ENCODE measurements around the gene MUSK.
"Not testable (repeated sequence)": the region's sequence is repeated elsewhere in the genome, so short reads cannot be mapped to it uniquely, and the experiment has no call there.

MUSK gene

DNA sequence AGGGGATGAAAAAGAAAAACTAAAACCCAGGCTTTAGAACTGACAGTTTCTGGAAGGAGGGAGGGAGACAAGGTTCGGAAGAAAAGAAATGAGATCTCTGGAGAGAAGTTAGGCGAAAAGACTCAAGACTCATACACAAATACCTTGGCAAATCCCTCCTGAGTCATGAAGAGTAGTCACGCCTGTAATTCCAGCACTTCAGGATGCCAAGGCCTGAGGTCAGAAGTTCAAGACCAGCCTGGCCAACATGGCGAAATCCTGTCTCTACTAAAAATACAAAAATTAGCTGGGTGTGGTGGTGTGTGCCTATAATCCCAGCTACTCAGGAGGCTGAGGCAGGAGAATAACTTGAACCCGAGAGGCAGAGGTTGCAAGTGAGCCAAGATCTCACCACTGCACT is 27.3 kb downstream of the MUSK start:
- DNase-seq (ENCODE audit: low spot score): not testable (repeated sequence)

DNA sequence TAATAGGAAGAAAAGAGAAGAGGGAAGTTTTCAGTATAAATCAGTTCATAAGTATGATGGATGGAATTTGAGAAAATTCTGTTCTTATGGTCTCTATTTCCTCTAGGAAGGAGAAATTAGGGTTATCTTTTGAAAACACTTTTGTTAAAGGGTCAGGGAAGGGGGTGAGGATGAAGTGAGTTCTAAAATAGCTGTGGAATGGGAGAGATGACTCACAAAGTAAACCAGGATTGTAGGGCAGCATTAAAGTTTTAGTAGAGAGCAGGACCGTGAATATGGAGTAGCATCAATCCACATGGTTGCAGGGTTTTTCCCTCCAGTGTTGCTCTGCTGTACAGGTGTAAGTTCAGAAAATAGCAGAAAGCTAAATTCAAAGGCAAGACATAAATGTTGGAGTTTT is 32.4 kb downstream of the MUSK start:
- DNase-seq (ENCODE audit: low spot score): no peak

DNA sequence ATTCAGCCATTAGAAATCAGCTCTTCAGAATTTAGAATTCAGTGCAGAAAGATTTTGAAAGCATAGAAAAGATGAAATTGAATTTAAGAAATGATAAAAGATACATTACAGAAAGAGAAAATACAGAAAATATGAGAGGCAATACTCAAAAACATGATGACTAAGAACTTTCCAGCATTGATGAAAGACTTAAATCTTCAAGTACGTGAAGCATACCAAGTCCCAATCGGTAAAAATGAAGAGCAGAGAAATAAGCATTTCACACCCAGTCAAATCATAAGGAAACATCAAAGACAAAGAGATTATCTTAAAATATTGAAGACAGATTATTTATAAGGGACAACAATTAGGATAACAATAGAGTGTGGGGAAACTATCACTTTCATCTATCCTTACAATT is 35.1 kb downstream of the MUSK start:
- DNase-seq (ENCODE audit: low spot score): no peak

DNA sequence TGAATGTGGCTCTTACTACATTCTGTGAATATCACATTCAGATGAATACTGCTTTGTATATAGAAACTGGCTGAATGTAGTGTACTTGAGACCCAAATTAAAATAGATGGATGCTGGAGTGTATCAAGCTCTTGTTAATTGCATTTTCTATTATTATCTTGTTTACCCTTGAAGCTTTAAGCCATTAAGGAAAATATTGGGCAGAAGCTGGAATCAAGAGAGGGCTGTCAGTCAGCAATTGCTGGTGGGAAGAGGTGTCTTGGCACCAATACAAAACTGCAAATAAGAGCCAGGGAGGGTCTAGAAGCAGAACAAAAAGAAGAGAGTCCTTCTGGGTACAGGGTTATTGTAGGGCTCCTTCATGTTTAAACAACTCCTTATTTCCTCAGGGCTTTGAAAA is 38.8 kb downstream of the MUSK start:
- no peak for DNase-seq (ENCODE audit: low spot score)

DNA sequence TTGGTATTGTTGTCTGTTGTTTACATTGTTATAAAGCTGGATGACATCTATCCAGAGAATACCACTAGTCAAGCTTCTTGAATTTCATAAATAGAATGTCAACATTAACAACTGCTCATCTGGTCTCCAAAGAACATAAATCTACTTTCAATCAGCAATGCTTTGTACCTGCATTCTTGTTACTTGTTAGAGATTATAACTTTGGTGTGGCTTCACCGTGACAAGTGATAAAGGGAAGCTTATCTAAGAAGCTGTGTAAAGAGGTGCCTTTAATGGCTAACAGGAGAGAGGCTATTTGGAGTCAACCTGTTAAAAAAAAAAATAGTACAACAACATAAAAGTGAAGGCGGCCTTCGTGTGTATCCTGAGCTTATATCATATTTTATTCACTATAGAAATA is 41.8 kb downstream of the MUSK start:
- DNase-seq (ENCODE audit: low spot score): no peak

DNA sequence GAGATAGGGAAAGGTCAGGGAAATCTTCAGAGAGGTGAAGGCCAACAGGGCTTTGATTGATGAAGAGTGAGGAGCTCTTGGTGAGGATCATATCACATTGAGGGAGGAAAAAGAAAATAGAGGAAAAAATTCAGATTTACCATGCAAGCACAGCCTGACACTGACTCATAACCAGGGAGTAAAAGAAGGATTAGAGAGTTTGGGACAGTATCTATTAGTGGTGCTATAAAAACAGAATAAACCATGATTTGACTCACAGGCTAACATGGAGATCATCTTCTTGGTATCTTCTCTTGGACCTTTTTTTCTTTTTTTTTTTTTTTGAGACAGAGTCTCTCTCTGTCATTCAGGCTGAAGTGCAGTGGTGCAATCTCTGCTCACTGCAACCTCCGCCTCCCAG is 44.4 kb downstream of the MUSK start:
- DNase-seq (ENCODE audit: low spot score): no peak

DNA sequence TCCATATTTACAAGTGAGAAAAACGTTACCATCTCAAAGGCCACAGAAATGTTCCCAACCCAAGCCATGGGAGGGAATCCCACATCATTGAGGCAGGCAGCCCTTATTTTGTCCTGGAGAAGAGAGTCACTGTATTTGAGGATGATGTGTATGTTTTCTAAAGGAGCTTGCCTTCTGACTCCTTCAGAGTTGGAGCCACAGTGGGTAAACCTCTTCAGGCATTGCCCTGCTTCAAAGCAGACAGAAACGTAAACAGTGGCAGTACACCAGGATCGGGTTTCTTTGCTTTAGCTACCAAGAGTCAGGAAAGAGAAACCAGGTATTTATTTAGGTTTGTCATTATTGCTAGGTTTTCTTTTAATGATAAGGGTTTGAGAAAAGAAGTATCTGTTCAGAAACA is 45.7 kb downstream of the MUSK start:
- DNase-seq (ENCODE audit: low spot score): no peak

DNA sequence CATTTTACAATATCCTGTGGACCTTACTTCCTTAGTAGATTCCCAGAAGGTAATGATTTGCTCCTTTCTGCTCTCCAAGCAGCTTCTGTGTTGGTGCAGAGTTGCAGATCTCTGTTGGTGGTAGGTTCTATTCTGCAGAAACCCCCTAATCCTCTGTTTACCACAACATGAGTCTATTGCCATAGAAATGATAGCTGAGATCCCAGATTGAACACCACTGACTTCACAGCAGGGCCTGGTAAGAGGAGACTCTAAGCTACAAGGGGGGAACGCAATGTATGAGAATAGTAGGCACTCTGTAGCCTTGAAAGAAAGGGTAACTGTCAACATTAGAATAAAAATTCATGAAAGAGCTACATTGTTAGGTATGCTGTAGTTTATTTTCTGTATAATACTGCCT is 59.5 kb downstream of the MUSK start:
- DNase-seq (ENCODE audit: low spot score): no peak

DNA sequence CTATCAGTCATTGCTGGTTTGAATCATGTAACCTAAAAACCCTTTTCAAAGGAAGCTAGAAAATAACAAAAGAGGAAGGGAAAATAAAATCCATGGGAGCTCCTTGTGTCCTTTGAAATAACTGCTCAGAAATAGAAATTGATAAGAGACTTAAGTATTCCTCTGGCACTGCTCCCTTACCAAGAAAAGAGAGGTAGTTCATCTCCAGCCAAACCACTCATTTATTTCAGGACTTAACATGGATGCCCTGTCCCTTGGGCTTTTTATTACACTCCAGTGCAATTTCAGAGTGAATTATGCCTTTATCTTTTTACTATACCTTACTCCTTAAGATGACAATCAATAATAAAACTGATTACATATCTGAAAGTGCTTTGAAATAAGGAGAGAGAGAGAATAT is 61.0 kb downstream of the MUSK start:
- DNase-seq (ENCODE audit: low spot score): no peak

DNA sequence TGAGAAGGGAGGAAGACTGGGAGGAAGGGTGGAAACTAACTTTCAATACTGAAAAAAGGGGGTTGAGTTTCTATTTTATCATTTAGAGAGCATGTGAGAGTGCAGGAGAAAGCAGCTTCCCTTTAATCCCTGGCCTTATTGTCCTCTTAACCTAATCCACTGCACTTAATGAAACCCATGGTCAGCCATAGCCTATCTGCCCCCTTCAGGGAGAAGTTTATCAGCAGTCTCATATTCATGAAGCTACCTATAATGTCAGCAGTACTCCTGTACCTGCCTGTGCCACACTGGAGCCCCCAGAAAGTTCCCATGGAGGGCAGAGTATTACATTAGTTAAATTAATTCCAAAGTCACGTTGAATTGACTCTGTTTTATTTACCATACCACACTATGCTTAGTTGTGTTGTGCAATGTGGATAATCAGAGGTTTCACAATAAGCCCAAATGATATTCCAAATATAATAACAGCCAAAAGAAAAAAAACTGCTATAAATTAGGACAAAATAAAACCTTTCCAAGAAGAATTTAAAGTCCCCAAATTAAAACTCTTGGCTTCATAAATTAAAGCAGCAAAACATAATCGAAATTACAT is 62.9 kb downstream of the MUSK start:
- DNase-seq (ENCODE audit: low spot score): no peak

DNA sequence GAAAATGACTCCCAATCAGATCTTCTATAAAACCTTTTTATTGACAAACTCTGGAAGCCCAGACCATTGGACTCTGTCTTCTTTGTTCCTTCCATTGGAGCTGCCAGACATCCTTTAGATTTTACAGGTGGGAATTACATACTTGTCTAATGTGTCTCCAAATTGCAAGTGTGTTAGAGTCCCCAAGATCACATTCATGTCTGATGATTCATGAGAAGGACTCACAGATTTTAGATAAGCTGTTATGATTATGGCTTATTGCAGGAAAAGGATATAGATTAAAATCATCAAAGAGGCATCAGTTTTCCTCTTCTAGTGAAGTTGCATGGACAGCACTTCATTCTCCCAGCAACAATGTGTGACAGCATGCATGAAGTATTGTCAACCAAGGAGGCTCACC is 70.4 kb downstream of the MUSK start:
- no peak for DNase-seq (ENCODE audit: low spot score)

DNA sequence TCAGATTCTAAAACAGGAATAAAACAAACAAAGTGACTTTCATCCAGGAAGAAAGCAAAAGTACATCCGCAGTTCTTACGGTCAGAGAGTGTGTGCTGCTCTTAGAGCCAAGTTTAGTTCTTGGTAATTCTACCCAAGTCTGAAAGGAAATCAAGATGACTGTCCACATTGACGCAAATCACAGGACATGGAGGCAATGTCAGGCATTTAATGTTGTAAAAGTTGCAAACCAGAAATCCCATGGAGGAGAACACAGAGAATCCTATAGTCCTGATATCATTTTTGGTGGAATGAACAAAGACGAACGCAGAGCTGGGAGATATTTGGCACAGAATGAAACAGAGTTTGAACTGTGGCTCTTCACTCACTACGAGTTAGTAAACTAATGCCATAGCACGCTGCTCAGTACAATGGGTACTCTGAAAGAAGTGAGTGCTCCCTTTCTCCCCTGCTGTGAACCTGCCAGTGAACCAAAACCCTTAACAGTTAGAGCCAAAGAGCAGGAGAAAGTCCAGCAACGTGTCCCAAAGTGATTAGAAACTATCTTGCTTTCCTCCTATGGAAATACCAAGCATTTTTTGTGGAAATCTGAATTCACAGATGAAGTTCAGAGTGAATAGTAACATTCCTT is 74.3 kb downstream of the MUSK start:
- DNase-seq (ENCODE audit: low spot score): peak; percentile 28

DNA sequence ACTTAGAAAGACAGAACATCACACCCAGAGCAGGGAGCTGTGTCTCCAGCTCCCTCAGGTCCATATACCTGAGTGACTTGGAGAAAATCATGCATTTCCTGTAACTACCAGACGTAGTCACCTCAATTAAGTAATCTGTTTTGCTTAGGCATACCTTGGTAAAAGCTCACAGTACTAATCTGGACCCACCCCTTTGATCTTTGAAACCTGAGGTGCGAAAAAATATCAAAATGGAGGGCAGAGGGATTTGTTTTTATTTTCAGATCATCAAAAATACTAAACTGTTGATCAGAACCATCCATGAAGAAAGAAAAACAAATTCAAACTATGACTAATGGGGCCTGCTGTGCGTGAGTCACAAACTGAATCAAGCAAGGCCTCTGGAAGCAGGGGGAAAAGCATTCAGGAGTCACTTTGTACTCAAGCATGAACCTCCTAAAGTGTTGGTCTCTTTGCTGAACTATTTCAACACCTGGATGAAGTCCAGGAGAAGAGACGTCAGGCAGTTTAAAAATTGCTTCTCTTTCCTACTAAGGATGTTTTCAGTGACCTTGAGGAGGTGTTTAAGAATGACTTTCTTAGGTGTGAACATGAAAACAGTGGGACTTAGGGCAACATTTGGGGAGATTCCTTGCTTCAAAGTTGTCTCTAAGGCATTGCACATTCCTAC is 76.3 kb downstream of the MUSK start:
- DNase-seq (ENCODE audit: low spot score): peak; percentile 47

DNA sequence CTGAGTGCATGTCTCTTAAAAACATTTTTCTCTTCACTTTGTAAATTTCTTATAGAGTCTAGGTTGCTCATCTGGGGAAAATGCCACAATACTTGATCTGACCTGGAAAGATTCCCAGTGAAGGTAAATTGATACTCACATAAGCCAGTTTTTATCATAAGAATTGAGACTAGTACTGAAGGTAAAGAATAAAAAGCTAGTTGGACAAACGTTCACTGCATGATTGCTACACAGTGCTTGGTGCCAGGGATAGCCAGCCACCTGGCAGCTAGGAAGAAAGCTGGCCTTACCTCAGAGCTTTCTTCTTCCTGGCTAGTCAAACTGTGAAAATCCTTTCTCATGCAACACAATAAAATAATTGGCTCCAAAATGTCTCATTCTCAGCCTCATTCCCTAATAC is 77.1 kb downstream of the MUSK start:
- no peak for DNase-seq (ENCODE audit: low spot score)

DNA sequence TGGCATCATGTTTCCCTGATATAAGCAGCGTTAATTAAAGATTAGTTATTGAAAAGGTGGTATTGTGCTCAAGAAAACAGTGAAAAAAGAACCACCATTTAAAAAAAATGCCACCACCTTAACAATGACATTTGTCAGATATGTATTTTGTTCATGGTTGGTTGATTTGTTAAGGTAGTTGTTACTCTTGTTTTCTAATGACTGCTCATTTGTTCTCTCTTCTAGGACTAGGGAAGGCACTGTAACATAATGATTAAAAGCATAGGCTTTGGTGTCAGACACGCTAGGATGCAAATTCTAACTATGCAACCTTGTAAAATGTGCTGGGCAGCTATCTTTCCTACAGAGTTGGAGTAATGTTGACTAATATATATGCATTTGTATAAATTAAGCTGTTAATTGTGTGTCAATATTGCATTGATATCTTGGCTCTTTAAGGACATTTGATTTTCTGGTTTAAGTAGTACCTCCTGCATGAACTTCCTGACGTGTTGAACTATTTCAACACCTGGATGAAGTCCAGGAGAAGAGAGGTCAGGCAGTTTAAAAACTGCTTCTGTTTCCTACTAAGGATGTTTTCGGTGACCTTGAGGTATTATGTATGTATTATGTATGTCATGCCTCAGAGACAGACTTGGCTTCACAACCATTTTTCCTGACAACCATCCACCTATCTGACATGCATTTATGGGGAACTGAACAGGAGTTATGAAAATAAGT is 77.8 kb downstream of the MUSK start:
- DNase-seq (ENCODE audit: low spot score): no peak

DNA sequence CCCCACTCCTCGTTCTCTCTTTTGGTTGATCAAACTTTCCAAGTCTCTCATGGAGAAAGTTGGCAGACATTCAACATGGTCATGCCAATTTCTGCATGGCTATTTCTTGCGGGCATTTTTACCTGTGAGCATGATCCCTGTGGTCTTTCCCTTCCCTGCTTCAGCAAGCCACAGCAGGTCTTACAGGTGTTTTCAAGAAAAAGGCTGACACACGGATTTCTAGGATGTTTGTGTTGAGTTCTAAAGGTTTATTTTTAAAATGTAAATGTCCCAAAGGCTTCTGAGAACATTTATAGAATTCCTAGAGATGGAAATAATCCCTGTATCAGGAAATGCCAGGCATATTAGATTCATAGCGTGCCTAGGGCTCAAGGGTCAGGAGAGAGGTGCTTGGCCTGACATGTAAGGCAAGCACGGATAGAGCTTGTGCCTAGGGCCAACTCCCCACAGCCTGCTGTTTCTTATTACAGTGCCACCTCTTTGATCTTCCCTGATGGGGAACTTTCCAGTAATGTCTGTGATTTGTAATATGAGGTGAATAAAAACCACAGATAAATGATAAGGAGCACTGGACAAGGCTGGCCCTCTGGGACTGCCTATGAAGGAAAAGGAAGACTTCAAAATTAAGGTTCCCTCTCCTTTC is 79.8 kb downstream of the MUSK start:
- no peak for DNase-seq (ENCODE audit: low spot score)

DNA sequence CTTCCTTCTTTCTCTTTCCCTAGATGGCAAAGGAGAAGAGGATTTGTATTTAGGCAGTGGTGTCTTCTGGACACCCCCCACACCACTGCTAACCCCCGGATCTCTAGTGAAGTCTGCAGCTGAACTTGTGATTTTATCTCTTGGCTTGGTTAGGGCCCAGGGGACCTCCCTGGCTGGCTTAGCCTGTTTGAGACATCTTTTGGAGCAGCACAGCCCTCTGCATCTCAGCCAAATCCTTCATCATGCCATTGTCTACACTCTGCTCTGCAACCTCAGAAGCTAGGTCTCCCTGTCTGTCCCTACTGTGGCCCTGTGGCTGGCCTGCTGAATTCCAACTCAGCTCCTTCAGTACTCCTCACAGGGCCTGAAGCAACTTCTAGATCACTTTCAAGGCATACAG is 81.7 kb downstream of the MUSK start:
- no peak for DNase-seq (ENCODE audit: low spot score)

DNA sequence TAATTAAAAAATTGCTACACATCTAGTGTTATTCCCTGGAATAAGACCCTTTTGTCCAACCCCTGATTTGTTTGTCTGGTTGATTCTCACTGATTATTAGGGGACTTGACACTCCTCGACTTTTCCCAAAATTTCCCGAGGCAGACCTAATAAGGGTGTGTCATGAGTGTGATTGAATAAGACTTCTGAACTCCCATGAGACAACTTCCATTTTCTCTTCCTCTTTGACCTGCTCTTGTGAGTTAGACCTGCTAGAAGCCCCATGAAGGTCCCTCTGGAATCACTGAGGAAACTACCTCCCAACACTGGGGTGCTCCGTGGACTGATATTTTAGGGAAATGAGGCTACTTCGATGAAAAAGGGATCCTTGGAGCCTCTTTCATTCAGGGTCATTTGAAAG is 83.4 kb downstream of the MUSK start:
- no peak for DNase-seq (ENCODE audit: low spot score)

DNA sequence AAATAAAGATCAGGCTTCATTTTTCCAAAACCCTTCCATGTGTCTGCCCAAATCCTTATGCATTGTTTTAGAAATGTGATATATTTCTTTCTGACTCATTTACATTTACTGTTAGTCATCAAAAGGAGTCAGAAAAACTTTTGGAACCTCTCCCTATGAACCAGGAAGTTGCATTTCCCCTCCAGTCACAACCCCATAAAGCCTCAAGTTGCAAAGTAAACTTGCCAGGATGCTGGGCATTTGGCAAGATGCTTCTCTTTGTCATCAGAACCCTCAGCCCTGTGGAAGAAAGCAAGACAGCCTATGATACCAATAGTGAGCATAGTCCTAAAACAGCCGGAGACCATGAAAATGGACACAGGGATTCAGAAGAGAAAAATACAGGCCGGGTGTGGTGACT is 84.2 kb downstream of the MUSK start:
- peak; percentile 29 for DNase-seq (ENCODE audit: low spot score)

DNA sequence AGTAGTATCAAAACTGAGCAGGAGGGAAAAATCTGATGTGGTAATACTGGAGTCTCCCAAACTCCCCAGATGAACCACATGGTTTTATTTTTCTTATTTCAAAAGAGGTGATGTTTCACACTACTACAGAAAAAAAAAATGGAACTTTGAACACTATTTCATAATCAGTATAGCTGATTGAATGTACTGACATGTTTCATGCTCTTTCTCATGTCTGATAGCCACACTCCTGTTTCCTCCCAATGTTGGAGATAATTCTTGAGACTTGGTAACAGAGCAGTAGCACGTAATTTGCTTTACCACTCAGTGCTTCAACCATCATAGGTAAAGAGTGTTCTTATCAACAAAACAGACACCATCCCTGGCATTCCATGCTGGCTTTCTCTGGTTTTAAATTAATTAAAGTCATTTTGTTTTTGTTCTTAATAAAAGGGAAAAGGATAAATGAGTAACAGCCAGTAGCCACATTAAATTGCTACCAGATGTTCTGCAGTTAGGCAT is 85.2 kb downstream of the MUSK start:
- no peak for DNase-seq (ENCODE audit: low spot score)

DNA sequence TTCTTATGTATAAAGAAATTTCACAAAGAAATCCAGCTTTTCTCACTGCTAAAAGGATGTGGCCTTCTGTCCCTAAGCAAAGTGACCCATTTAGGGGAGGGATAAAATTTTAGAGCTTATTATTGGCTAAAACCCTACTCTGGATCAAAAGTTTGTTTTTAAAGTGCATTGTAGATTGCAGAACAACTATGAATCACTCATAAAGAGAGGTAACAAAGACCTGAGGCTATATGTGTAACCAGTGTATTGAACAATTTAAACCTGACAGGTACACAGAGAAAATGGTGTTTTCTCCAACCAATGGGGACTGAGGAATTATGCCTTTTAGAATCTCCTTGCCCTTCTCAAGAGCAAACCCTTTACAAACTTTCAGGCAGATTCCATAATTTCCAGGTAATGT is 86.6 kb downstream of the MUSK start:
- DNase-seq (ENCODE audit: low spot score): no peak

DNA sequence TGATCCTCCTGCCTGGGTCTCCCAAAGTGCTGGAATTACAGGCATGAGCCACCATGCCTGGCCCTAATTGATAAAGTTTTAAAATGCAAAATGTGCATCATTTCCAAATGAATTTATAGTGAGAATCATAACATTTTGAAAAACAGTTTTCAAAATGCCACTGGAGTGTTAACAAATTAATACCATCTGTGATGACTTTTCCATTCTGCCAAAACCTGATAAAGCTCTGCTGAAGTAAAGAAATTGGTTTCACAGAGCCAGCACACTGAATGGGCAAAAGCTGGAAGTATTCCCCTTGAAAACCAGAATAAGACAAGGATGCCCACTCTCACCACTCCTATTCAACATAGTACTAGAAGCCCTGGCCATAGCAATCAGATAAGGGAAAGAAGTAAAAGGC is 89.6 kb downstream of the MUSK start:
- no peak for DNase-seq (ENCODE audit: low spot score)

DNA sequence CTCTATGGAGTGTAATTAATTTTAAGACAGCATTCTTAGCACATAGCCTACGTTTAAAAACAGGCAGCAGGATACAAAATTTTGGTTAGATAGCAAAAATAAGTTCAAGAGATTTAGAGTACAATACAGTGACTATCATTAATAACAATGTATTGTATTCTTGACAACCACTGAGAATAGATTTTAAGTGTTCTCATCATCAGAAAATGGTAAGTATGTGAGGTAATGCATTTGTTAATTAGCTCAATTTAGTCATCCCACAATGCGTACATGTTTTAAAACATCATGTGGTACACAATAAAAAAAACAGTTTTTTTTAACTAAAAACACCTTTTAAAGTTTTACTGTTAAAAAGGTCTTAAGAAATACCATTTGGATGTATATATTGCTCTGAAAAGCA is 94.2 kb downstream of the MUSK start:
- no peak for DNase-seq (ENCODE audit: low spot score)
